ENCODE data around the gene MS4A6E. TPM values are rescaled to one million over a fixed set of nuclear protein-coding genes. Genes with fewer than 3 reads are reported as not detected.
"Not testable (repeated sequence)": the region's sequence is repeated elsewhere in the genome, so short reads cannot be mapped to it uniquely, and the experiment has no call there.

Gene MS4A6E
- total RNA-seq, result not detected

DNA sequence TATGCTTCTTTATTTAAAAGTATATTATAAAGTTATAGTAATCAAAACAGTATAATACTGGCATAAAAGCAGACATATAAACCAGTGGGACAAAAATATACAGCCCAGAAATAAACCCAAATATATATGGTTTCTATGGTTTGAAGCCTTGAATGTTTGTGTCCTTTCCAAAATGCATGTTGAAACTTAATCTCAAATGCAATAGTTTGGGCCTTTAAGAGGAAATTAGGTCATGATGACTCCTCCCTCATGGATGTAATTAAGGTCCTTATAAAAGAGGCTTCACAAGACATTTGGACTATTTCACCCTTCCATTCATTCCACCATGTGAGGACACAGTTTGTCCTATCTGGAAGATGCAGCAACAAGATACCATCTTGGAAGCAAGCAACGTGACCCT, at the start of gene MS4A6E:
TSS of gene MS4A6E (plus strand) at position 301 of the 400 bp plus-strand sequence. CDS start 7,641 bp downstream, outside the sequence.
- Histone ChIP-seq H3K36me3 (no peaks in the 10 kb centered on the region), H3K27me3 (no peaks in the 10 kb centered on the region), H3K4me3 (no peak within 1 kb of the TSS), H3K27ac (no peak within 1 kb of the TSS), H3K4me1 (no peaks in the 10 kb centered on the region), H3K9me3 (peaks cover 0 to 43% (median 0%) of the 10 kb centered on the region in 3 donors)
- 60 to 80% methylated on average over 1 of the region's 1 CpG for WGBS, 2 donors (ENCODE audit: low coverage in 1 of 2)
- no peak for TF ChIP-seq EP300 (IDR thresholded peaks at IDR 0.05)
- TF ChIP-seq POLR2A (IDR thresholded peaks at IDR 0.05), result no peak
- TF ChIP-seq, protein P1, sequence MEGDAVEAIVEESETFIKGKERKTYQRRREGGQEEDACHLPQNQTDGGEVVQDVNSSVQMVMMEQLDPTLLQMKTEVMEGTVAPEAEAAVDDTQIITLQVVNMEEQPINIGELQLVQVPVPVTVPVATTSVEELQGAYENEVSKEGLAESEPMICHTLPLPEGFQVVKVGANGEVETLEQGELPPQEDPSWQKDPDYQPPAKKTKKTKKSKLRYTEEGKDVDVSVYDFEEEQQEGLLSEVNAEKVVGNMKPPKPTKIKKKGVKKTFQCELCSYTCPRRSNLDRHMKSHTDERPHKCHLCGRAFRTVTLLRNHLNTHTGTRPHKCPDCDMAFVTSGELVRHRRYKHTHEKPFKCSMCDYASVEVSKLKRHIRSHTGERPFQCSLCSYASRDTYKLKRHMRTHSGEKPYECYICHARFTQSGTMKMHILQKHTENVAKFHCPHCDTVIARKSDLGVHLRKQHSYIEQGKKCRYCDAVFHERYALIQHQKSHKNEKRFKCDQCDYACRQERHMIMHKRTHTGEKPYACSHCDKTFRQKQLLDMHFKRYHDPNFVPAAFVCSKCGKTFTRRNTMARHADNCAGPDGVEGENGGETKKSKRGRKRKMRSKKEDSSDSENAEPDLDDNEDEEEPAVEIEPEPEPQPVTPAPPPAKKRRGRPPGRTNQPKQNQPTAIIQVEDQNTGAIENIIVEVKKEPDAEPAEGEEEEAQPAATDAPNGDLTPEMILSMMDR (IDR thresholded peaks at IDR 0.05), result no peak
- no peak for TF ChIP-seq POLR2AphosphoS5 (IDR thresholded peaks at IDR 0.05)
- no peak for ATAC-seq

DNA sequence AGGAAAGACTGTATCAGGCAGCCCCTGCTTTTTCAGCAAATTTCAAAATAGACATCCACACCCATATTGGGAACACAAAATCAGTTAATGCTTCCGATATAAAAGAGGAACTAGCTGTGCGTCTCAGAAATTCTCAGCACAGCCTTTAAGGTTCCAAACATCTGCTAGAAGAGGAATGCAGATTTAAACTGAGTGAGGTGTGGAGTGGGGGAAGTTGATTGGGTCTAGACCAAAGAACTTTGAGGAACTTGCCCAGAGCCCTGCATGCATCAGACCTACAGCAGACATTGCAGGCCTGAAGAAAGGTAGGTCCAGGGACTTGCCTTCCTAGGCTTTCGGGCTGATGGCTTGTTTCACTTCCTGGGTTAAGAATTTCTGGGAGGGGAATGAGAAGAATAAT, 46.6 kb upstream of the MS4A6E start, which contains the start of gene MS4A4A:
TSS of gene MS4A4A (plus strand) at position 255 of the 400 bp plus-strand sequence. CDS start at position 265, 10 bp downstream.
- WGBS, 2 donors (ENCODE audit: low coverage in 1 of 2), result 64 to 100% methylated on average over 2 of the region's 3 CpGs
- TF ChIP-seq POLR2A (IDR thresholded peaks at IDR 0.05), result no peak
- TF ChIP-seq EP300 (IDR thresholded peaks at IDR 0.05), result no peak
- TF ChIP-seq POLR2AphosphoS5 (IDR thresholded peaks at IDR 0.05), result no peak
- TF ChIP-seq, protein P1 (IDR thresholded peaks at IDR 0.05), result no peak
- peak within 1 kb of the TSS in 1 of 2 donors; percentile 31 for H3K4me3 ChIP-seq
- H3K27me3 ChIP-seq, result no peaks in the 10 kb centered on the region
- no peaks in the 10 kb centered on the region for H3K36me3 ChIP-seq
- peak; percentile 53 for ATAC-seq
- no peaks in the 10 kb centered on the region for H3K9me3 ChIP-seq
- H3K27ac ChIP-seq, result peak within 1 kb of the TSS in 2 of 4 donors; percentile 37 to 44
- H3K4me1 ChIP-seq, result no peaks in the 10 kb centered on the region

- peak overlapping the region in 1 of 2 donors; percentile 31 for H3K4me3 ChIP-seq
- TF ChIP-seq POLR2AphosphoS5 (IDR thresholded peaks at IDR 0.05) (no peak), POLR2A (IDR thresholded peaks at IDR 0.05) (no peak), EP300 (IDR thresholded peaks at IDR 0.05) (no peak)
- TF ChIP-seq, protein P1 (IDR thresholded peaks at IDR 0.05), result no peak
- peak overlapping the region in 1 of 4 donors; percentile 44 for H3K27ac ChIP-seq
- H3K4me1 ChIP-seq, result no peaks in the 10 kb centered on the region
- H3K9me3 ChIP-seq, result no peaks in the 10 kb centered on the region
- 27 to 66% methylated on average over 2 of the region's 2 CpGs for WGBS, 2 donors (ENCODE audit: low coverage in 1 of 2)
- H3K27me3 ChIP-seq, result no peaks in the 10 kb centered on the region
- H3K36me3 ChIP-seq, result no peaks in the 10 kb centered on the region
- no peak for ATAC-seq
Measured at GRCh38 chr11:60281485-60281884, 45.6 kb upstream of the MS4A6E start.

GRCh38 chr11:60282286-60282685, 44.8 kb upstream of the MS4A6E start:
- peak overlapping the region in 1 of 2 donors; percentile 31 for H3K4me3 ChIP-seq
- H3K36me3 ChIP-seq, result no peaks in the 10 kb centered on the region
- no peaks in the 10 kb centered on the region for H3K9me3 ChIP-seq
- no peak overlapping the region for H3K27ac ChIP-seq
- H3K27me3 ChIP-seq, result no peaks in the 10 kb centered on the region
- no peaks in the 10 kb centered on the region for H3K4me1 ChIP-seq
- no peak for TF ChIP-seq EP300 (IDR thresholded peaks at IDR 0.05)
- no peak for TF ChIP-seq POLR2A (IDR thresholded peaks at IDR 0.05)
- no peak for TF ChIP-seq POLR2AphosphoS5 (IDR thresholded peaks at IDR 0.05)
- TF ChIP-seq, protein P1 (IDR thresholded peaks at IDR 0.05), result no peak
- ATAC-seq, result no peak
- WGBS, 2 donors (ENCODE audit: low coverage in 1 of 2), result 52 to 81% methylated on average over 2 of the region's 2 CpGs

DNA sequence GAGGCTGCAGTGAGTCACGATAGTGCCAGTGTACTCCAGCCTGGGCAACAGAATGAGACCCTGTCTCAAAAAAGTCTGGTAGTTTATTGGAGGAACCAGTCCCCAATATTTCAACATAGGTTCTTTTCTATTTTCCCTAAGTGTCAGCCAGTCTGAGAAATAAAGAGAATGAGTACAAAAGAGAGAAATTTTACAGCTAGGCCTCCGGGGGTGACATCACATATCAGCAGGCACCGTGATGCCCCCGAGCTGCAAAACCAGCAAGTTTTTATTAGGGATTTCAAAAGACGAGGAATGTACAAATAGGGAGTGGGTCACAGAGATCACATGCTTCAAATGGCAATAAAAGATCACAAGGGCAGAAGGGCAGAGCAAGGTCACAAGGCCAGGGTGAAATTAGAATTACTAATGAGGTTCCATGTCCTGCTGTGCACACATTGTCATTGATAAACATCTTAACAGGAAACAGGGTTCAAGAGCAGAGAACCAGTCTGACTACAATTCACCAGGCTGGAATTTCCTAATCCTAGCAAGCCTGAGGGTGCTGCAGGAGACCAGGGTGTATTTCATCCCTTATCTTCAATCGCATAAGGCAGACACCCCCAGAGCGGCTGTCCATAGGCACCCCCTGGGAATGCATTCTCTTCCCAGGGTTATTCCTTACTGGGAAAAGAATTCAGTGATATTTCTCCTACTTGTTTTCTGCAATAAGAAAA, 41.5 kb upstream of the MS4A6E start:
- ATAC-seq, H3K27ac ChIP-seq, H3K4me1 ChIP-seq, H3K4me3 ChIP-seq, H3K36me3 ChIP-seq, H3K27me3 ChIP-seq: not testable (repeated sequence)
- 37 to 62% methylated on average over 2 to 7 of the region's 7 CpGs for WGBS, 2 donors (ENCODE audit: low coverage in 1 of 2)
- H3K9me3 ChIP-seq, result peaks cover 0 to 19% (median 0%) of the 10 kb centered on the region in 3 donors
